ENCODE measurements around the gene LCE1B.

The LCE1B gene

DNA sequence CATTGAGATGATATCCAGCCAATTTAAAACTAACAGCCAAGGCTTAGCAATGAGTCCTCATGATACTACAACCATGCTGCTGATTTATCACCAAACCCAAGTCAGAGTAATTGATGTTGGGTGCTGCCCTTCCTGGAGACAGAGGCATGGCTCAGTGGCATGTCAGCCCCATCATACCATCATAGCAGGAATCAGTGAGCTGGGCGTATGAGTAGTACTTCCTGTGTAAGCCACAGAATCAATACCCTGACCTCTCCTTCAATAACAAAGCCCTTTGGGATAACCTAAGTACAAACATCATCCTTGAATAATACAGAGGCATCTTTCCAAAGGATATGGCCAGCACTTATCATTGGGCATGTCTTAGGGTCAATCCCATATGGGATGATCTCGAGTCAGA, 28.7 kb upstream of the LCE1B start:
- no peak overlapping the region for H3K27ac ChIP-seq (ENCODE audit: extremely low read depth, low read depth, low read length)
- H3K4me1 ChIP-seq (ENCODE audit: control insufficient read depth, insufficient read depth, low read length): no peaks in the 10 kb centered on the region; the same call in 1 of the 2 replicates
- ChIA-PET POLR2A (no interaction called here), CTCF (interaction anchor here (1.4 kb wide), 1 partner anchor 129 kb away, joined by 12 read pairs; no protein-coding TSS in a partner anchor)
- no peak overlapping the region for H3K4me3 ChIP-seq (ENCODE audit: low read depth, low read length)
- H3K36me3 ChIP-seq (ENCODE audit: control insufficient read depth in 2 of 2, insufficient read depth in 1 of 2, low read length in 2 of 2): no peaks in the 10 kb centered on the region
- TF ChIP-seq, protein P1, sequence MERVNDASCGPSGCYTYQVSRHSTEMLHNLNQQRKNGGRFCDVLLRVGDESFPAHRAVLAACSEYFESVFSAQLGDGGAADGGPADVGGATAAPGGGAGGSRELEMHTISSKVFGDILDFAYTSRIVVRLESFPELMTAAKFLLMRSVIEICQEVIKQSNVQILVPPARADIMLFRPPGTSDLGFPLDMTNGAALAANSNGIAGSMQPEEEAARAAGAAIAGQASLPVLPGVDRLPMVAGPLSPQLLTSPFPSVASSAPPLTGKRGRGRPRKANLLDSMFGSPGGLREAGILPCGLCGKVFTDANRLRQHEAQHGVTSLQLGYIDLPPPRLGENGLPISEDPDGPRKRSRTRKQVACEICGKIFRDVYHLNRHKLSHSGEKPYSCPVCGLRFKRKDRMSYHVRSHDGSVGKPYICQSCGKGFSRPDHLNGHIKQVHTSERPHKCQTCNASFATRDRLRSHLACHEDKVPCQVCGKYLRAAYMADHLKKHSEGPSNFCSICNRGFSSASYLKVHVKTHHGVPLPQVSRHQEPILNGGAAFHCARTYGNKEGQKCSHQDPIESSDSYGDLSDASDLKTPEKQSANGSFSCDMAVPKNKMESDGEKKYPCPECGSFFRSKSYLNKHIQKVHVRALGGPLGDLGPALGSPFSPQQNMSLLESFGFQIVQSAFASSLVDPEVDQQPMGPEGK (tag by site-specific recombination; IDR thresholded peaks at IDR 0.05): no peak
- TF ChIP-seq ZNF155 (tag by site-specific recombination; IDR thresholded peaks at IDR 0.05): no peak
- no peak for TF ChIP-seq ZNF555 (tag by site-specific recombination; conservative IDR thresholded peaks at IDR 0.05)
- TF ChIP-seq, protein P2, sequence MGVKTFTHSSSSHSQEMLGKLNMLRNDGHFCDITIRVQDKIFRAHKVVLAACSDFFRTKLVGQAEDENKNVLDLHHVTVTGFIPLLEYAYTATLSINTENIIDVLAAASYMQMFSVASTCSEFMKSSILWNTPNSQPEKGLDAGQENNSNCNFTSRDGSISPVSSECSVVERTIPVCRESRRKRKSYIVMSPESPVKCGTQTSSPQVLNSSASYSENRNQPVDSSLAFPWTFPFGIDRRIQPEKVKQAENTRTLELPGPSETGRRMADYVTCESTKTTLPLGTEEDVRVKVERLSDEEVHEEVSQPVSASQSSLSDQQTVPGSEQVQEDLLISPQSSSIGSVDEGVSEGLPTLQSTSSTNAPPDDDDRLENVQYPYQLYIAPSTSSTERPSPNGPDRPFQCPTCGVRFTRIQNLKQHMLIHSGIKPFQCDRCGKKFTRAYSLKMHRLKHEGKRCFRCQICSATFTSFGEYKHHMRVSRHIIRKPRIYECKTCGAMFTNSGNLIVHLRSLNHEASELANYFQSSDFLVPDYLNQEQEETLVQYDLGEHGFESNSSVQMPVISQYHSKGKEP (tag by site-specific recombination; IDR thresholded peaks at IDR 0.05): no peak
- TF ChIP-seq ZNF701 (tag by site-specific recombination; IDR thresholded peaks at IDR 0.05): no peak
- TF ChIP-seq ZBTB21 (tag by site-specific recombination; IDR thresholded peaks at IDR 0.05): no peak
- no peak for TF ChIP-seq ZNF133 (tag by site-specific recombination; IDR thresholded peaks at IDR 0.05)
- no peak for TF ChIP-seq ZNF416 (tag by site-specific recombination; IDR thresholded peaks at IDR 0.05)
- no peak for TF ChIP-seq ZNF184 (tag by site-specific recombination; IDR thresholded peaks at IDR 0.05)
- no peak for TF ChIP-seq HOXC10 (CRISPR knock-in tag; IDR thresholded peaks at IDR 0.05)
- no peaks in the 10 kb centered on the region for H3K9me3 ChIP-seq (ENCODE audit: control insufficient read depth, insufficient read depth, low read depth, low read length)

DNA sequence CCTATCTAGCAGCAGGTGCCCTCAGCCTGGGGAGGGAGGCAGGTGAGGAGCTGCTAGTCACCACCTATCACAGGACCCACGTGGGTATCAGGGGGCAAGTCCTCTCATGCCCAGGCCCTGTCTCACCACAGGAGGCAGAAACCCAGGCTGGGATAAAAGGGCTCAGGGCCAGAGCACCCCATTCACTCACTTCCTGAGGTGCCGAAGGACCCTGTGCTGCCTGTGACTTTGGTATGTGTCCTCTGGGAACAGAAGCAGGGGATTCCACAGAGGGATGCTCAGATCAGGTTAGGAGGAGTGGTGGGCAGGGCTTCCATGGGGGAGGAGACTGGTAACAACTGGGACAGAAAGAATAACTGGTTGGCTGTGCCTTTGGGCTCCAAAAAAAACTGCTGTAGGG, 25.7 kb upstream of the LCE1B start, which contains the start of gene LCE1E:
TSS of gene LCE1E (plus strand) at position 181 of the 400 bp plus-strand sequence. CDS start 1,043 bp downstream, outside the sequence.
- H3K9me3 ChIP-seq (ENCODE audit: control insufficient read depth, insufficient read depth, low read depth, low read length): no peaks in the 10 kb centered on the region
- no peak within 1 kb of the TSS for H3K27ac ChIP-seq (ENCODE audit: extremely low read depth, low read depth, low read length)
- H3K4me1 ChIP-seq (ENCODE audit: control insufficient read depth, insufficient read depth, low read length): no peaks in the 10 kb centered on the region; the same call in 1 of the 2 replicates
- H3K4me3 ChIP-seq (ENCODE audit: low read depth, low read length): no peak within 1 kb of the TSS
- no peaks in the 10 kb centered on the region for H3K36me3 ChIP-seq (ENCODE audit: control insufficient read depth in 2 of 2, insufficient read depth in 1 of 2, low read length in 2 of 2)
- ChIA-PET POLR2A (no interaction called here), CTCF (interaction anchor here (1.1 to 1.2 kb wide), 2 partner anchors 13 to 86 kb away, joined by 3 to 4 read pairs; no protein-coding TSS in a partner anchor)
- TF ChIP-seq OSR2 (tag by site-specific recombination; IDR thresholded peaks at IDR 0.05): no peak
- TF ChIP-seq, protein P3, sequence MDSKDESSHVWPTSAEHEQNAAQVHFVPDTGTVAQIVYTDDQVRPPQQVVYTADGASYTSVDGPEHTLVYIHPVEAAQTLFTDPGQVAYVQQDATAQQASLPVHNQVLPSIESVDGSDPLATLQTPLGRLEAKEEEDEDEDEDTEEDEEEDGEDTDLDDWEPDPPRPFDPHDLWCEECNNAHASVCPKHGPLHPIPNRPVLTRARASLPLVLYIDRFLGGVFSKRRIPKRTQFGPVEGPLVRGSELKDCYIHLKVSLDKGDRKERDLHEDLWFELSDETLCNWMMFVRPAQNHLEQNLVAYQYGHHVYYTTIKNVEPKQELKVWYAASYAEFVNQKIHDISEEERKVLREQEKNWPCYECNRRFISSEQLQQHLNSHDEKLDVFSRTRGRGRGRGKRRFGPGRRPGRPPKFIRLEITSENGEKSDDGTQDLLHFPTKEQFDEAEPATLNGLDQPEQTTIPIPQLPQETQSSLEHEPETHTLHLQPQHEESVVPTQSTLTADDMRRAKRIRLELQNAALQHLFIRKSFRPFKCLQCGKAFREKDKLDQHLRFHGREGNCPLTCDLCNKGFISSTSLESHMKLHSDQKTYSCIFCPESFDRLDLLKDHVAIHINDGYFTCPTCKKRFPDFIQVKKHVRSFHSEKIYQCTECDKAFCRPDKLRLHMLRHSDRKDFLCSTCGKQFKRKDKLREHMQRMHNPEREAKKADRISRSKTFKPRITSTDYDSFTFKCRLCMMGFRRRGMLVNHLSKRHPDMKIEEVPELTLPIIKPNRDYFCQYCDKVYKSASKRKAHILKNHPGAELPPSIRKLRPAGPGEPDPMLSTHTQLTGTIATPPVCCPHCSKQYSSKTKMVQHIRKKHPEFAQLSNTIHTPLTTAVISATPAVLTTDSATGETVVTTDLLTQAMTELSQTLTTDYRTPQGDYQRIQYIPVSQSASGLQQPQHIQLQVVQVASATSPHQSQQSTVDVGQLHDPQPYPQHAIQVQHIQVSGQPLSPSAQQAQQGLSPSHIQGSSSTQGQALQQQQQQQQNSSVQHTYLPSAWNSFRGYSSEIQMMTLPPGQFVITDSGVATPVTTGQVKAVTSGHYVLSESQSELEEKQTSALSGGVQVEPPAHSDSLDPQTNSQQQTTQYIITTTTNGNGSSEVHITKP (tag by site-specific recombination; IDR thresholded peaks at IDR 0.05): peak; percentile 51; the same call in 1 of the 2 replicates

DNA sequence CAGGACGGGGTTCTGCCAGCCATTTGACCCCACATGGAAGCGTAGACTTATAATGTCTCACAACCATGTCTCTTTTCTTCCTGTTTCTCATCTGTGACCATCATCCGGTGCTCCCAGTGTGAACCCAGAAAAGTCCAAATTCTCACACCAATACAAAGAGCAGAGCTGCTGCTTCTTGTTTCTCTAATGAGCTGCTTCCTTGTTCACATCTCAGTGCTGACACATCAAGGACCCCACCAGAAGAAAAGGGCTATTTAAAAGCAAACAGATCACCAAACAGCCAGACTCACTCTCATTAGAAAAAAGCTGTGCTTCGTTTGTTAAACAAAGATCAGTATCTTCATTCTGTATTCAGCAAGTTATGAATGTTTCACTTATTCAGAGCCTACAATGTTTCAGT, 16.1 kb upstream of the LCE1B start:
- TF ChIP-seq GLI2 (tag by site-specific recombination; IDR thresholded peaks at IDR 0.05; ENCODE audit: borderline replicate concordance, low read depth) (no peak), ZNF174 (tag by site-specific recombination; IDR thresholded peaks at IDR 0.05) (no peak)
- H3K4me3 ChIP-seq (ENCODE audit: low read depth, low read length): no peak overlapping the region
- no peaks in the 10 kb centered on the region for H3K36me3 ChIP-seq (ENCODE audit: control insufficient read depth in 2 of 2, insufficient read depth in 1 of 2, low read length in 2 of 2)
- ChIA-PET CTCF (no interaction called here), POLR2A (no interaction called here)
- no peaks in the 10 kb centered on the region for H3K4me1 ChIP-seq (ENCODE audit: control insufficient read depth, insufficient read depth, low read length)
- no peaks in the 10 kb centered on the region for H3K9me3 ChIP-seq (ENCODE audit: control insufficient read depth, insufficient read depth, low read depth, low read length)
- H3K27ac ChIP-seq (ENCODE audit: extremely low read depth, low read depth, low read length): no peak overlapping the region
